GM12801 (cell line): ENCODE data around the gene TSEN2.

ENCODE experiments used
- CTCF ChIP-seq: IDR thresholded peaks from one replicate; pipeline ENCODE4 v1.5.1; 2011; ENCODE audit warnings: control low read depth; ENCODE audit not compliant: insufficient read length; ENCODE audit errors: extremely low read depth

TSEN2 gene

GRCh38 chr3:12578742-12579141 is 94.5 kb downstream of the TSEN2 start:
- TF ChIP-seq CTCF, result no peak

GRCh38 chr3:12579456-12579855 is 95.2 kb downstream of the TSEN2 start:
- TF ChIP-seq CTCF, result no peak

GRCh38 chr3:12579905-12580304 is 95.6 kb downstream of the TSEN2 start:
- TF ChIP-seq CTCF, result no peak

- TF ChIP-seq CTCF, result no peak
Measured at GRCh38 chr3:12582730-12583129, 98.5 kb downstream of the TSEN2 start.
